Measurements from ENCODE around the gene PRDM15.

The PRDM15 gene

GRCh38 chr21:41828884-41829360 is 50.2 kb downstream of the PRDM15 start:
- no peak overlapping the region for H3K4me3 ChIP-seq (ENCODE audit: low read length in 2 of 2)
- H3K27ac ChIP-seq (ENCODE audit: low read depth in 2 of 2, low read length in 2 of 2) = no peak overlapping the region
- no peaks in the 10 kb centered on the region for H3K27me3 ChIP-seq (ENCODE audit: control insufficient read depth in 2 of 2, insufficient read depth in 2 of 2, low read length in 2 of 2)
- H3K9me3 ChIP-seq (ENCODE audit: control insufficient read depth in 2 of 2, low read length in 2 of 2) = no peaks in the 10 kb centered on the region
- H3K36me3 ChIP-seq (ENCODE audit: control insufficient read depth in 2 of 2, insufficient read depth in 2 of 2, low read length in 2 of 2) = peaks cover 8 to 21% of the 10 kb centered on the region in 2 donors
- H3K9ac ChIP-seq (ENCODE audit: low read depth in 1 of 2, low read length in 2 of 2) = no peak overlapping the region
- H3K4me1 ChIP-seq (ENCODE audit: control insufficient read depth in 2 of 2, insufficient read depth in 2 of 2, low read length in 2 of 2) = no peaks in the 10 kb centered on the region

GRCh38 chr21:41827951-41828883 is 50.9 kb downstream of the PRDM15 start:
- H3K9ac ChIP-seq (ENCODE audit: low read depth in 1 of 2, low read length in 2 of 2) = no peak overlapping the region
- H3K36me3 ChIP-seq (ENCODE audit: control insufficient read depth in 2 of 2, insufficient read depth in 2 of 2, low read length in 2 of 2) = peaks cover 8 to 19% of the 10 kb centered on the region in 2 donors
- H3K9me3 ChIP-seq (ENCODE audit: control insufficient read depth in 2 of 2, low read length in 2 of 2) = no peaks in the 10 kb centered on the region
- no peaks in the 10 kb centered on the region for H3K4me1 ChIP-seq (ENCODE audit: control insufficient read depth in 2 of 2, insufficient read depth in 2 of 2, low read length in 2 of 2)
- no peaks in the 10 kb centered on the region for H3K27me3 ChIP-seq (ENCODE audit: control insufficient read depth in 2 of 2, insufficient read depth in 2 of 2, low read length in 2 of 2)
- no peak overlapping the region for H3K4me3 ChIP-seq (ENCODE audit: low read length in 2 of 2)
- H3K27ac ChIP-seq (ENCODE audit: low read depth in 2 of 2, low read length in 2 of 2) = no peak overlapping the region

- Histone ChIP-seq H3K9me3 (ENCODE audit: control insufficient read depth in 2 of 2, low read length in 2 of 2) (no peaks in the 10 kb centered on the region), H3K4me1 (ENCODE audit: control insufficient read depth in 2 of 2, insufficient read depth in 2 of 2, low read length in 2 of 2) (no peaks in the 10 kb centered on the region), H3K27me3 (ENCODE audit: control insufficient read depth in 2 of 2, insufficient read depth in 2 of 2, low read length in 2 of 2) (no peaks in the 10 kb centered on the region), H3K27ac (ENCODE audit: low read depth in 2 of 2, low read length in 2 of 2) (no peak overlapping the region), H3K4me3 (ENCODE audit: low read length in 2 of 2) (no peak overlapping the region), H3K9ac (ENCODE audit: low read depth in 1 of 2, low read length in 2 of 2) (no peak overlapping the region), H3K36me3 (ENCODE audit: control insufficient read depth in 2 of 2, insufficient read depth in 2 of 2, low read length in 2 of 2) (peaks cover 8 to 18% of the 10 kb centered on the region in 2 donors)
These were observed 53.3 kb downstream of the PRDM15 start for GRCh38 chr21:41825881-41826280.

- H3K9ac ChIP-seq (ENCODE audit: low read depth in 1 of 2, low read length in 2 of 2) = no peak overlapping the region
- no peak overlapping the region for H3K27ac ChIP-seq (ENCODE audit: low read depth in 2 of 2, low read length in 2 of 2)
- H3K9me3 ChIP-seq (ENCODE audit: control insufficient read depth in 2 of 2, low read length in 2 of 2) = no peaks in the 10 kb centered on the region
- H3K27me3 ChIP-seq (ENCODE audit: control insufficient read depth in 2 of 2, insufficient read depth in 2 of 2, low read length in 2 of 2) = no peaks in the 10 kb centered on the region
- H3K4me3 ChIP-seq (ENCODE audit: low read length in 2 of 2) = no peak overlapping the region
- H3K36me3 ChIP-seq (ENCODE audit: control insufficient read depth in 2 of 2, insufficient read depth in 2 of 2, low read length in 2 of 2) = peaks cover 8 to 18% of the 10 kb centered on the region in 2 donors
- H3K4me1 ChIP-seq (ENCODE audit: control insufficient read depth in 2 of 2, insufficient read depth in 2 of 2, low read length in 2 of 2) = no peaks in the 10 kb centered on the region
These were observed 53.9 kb downstream of the PRDM15 start for GRCh38 chr21:41825216-41825615.

GRCh38 chr21:41824466-41825207 is 54.5 kb downstream of the PRDM15 start:
- Histone ChIP-seq H3K4me1 (ENCODE audit: control insufficient read depth in 2 of 2, insufficient read depth in 2 of 2, low read length in 2 of 2) (no peaks in the 10 kb centered on the region), H3K27ac (ENCODE audit: low read depth in 2 of 2, low read length in 2 of 2) (no peak overlapping the region), H3K9me3 (ENCODE audit: control insufficient read depth in 2 of 2, low read length in 2 of 2) (no peaks in the 10 kb centered on the region), H3K27me3 (ENCODE audit: control insufficient read depth in 2 of 2, insufficient read depth in 2 of 2, low read length in 2 of 2) (no peaks in the 10 kb centered on the region), H3K36me3 (ENCODE audit: control insufficient read depth in 2 of 2, insufficient read depth in 2 of 2, low read length in 2 of 2) (peaks cover 8 to 18% of the 10 kb centered on the region in 2 donors), H3K9ac (ENCODE audit: low read depth in 1 of 2, low read length in 2 of 2) (no peak overlapping the region), H3K4me3 (ENCODE audit: low read length in 2 of 2) (no peak overlapping the region)

GRCh38 chr21:41823906-41824305 is 55.2 kb downstream of the PRDM15 start:
- no peak overlapping the region for H3K9ac ChIP-seq (ENCODE audit: low read depth in 1 of 2, low read length in 2 of 2)
- H3K9me3 ChIP-seq (ENCODE audit: control insufficient read depth in 2 of 2, low read length in 2 of 2) = no peaks in the 10 kb centered on the region
- peaks cover 8 to 18% of the 10 kb centered on the region in 2 donors for H3K36me3 ChIP-seq (ENCODE audit: control insufficient read depth in 2 of 2, insufficient read depth in 2 of 2, low read length in 2 of 2)
- no peaks in the 10 kb centered on the region for H3K27me3 ChIP-seq (ENCODE audit: control insufficient read depth in 2 of 2, insufficient read depth in 2 of 2, low read length in 2 of 2)
- H3K4me1 ChIP-seq (ENCODE audit: control insufficient read depth in 2 of 2, insufficient read depth in 2 of 2, low read length in 2 of 2) = no peaks in the 10 kb centered on the region
- no peak overlapping the region for H3K4me3 ChIP-seq (ENCODE audit: low read length in 2 of 2)
- H3K27ac ChIP-seq (ENCODE audit: low read depth in 2 of 2, low read length in 2 of 2) = no peak overlapping the region

- Histone ChIP-seq H3K27ac (ENCODE audit: low read depth in 2 of 2, low read length in 2 of 2) (no peak overlapping the region), H3K4me3 (ENCODE audit: low read length in 2 of 2) (no peak overlapping the region), H3K9me3 (ENCODE audit: control insufficient read depth in 2 of 2, low read length in 2 of 2) (no peaks in the 10 kb centered on the region), H3K4me1 (ENCODE audit: control insufficient read depth in 2 of 2, insufficient read depth in 2 of 2, low read length in 2 of 2) (no peaks in the 10 kb centered on the region), H3K9ac (ENCODE audit: low read depth in 1 of 2, low read length in 2 of 2) (no peak overlapping the region), H3K27me3 (ENCODE audit: control insufficient read depth in 2 of 2, insufficient read depth in 2 of 2, low read length in 2 of 2) (no peaks in the 10 kb centered on the region), H3K36me3 (ENCODE audit: control insufficient read depth in 2 of 2, insufficient read depth in 2 of 2, low read length in 2 of 2) (peaks cover 8 to 18% of the 10 kb centered on the region in 2 donors)
These were observed 56.0 kb downstream of the PRDM15 start for GRCh38 chr21:41823166-41823565.

- no peaks in the 10 kb centered on the region for H3K9me3 ChIP-seq (ENCODE audit: control insufficient read depth in 2 of 2, low read length in 2 of 2)
- no peaks in the 10 kb centered on the region for H3K27me3 ChIP-seq (ENCODE audit: control insufficient read depth in 2 of 2, insufficient read depth in 2 of 2, low read length in 2 of 2)
- peaks cover 8 to 18% of the 10 kb centered on the region in 2 donors for H3K36me3 ChIP-seq (ENCODE audit: control insufficient read depth in 2 of 2, insufficient read depth in 2 of 2, low read length in 2 of 2)
- H3K4me1 ChIP-seq (ENCODE audit: control insufficient read depth in 2 of 2, insufficient read depth in 2 of 2, low read length in 2 of 2) = no peaks in the 10 kb centered on the region
- no peak overlapping the region for H3K27ac ChIP-seq (ENCODE audit: low read depth in 2 of 2, low read length in 2 of 2)
- no peak overlapping the region for H3K4me3 ChIP-seq (ENCODE audit: low read length in 2 of 2)
- H3K9ac ChIP-seq (ENCODE audit: low read depth in 1 of 2, low read length in 2 of 2) = no peak overlapping the region
These were observed 57.2 kb downstream of the PRDM15 start for GRCh38 chr21:41821756-41822431.

- Histone ChIP-seq H3K36me3 (ENCODE audit: control insufficient read depth in 2 of 2, insufficient read depth in 2 of 2, low read length in 2 of 2) (peaks cover 3 to 13% of the 10 kb centered on the region in 2 donors), H3K9ac (ENCODE audit: low read depth in 1 of 2, low read length in 2 of 2) (no peak overlapping the region)
These were observed 57.9 kb downstream of the PRDM15 start for GRCh38 chr21:41821081-41821755.

More at GRCh38 chr21:41821081-41821755, 57.9 kb downstream of the PRDM15 start:
- Histone ChIP-seq H3K4me3 (ENCODE audit: low read length in 2 of 2) (no peak overlapping the region), H3K4me1 (ENCODE audit: control insufficient read depth in 2 of 2, insufficient read depth in 2 of 2, low read length in 2 of 2) (peaks cover 0 to 3% of the 10 kb centered on the region in 2 donors), H3K27ac (ENCODE audit: low read depth in 2 of 2, low read length in 2 of 2) (no peak overlapping the region), H3K9me3 (ENCODE audit: control insufficient read depth in 2 of 2, low read length in 2 of 2) (no peaks in the 10 kb centered on the region), H3K27me3 (ENCODE audit: control insufficient read depth in 2 of 2, insufficient read depth in 2 of 2, low read length in 2 of 2) (no peaks in the 10 kb centered on the region)
